SH-SY5Y (cell line): Measurements from ENCODE around the gene WTAP.

ENCODE experiments used
- GATA2 ChIP-seq: IDR thresholded peaks from 2 replicates; pipeline ENCODE4 v1.6.1; 2011; ENCODE audit warnings: mild to moderate bottlenecking, low read depth, low read length
- GATA3 ChIP-seq: IDR thresholded peaks from 2 replicates; pipeline ENCODE4 v1.6.1; 2011; ENCODE audit warnings: low read depth, mild to moderate bottlenecking, low read length, moderate library complexity

DNA sequence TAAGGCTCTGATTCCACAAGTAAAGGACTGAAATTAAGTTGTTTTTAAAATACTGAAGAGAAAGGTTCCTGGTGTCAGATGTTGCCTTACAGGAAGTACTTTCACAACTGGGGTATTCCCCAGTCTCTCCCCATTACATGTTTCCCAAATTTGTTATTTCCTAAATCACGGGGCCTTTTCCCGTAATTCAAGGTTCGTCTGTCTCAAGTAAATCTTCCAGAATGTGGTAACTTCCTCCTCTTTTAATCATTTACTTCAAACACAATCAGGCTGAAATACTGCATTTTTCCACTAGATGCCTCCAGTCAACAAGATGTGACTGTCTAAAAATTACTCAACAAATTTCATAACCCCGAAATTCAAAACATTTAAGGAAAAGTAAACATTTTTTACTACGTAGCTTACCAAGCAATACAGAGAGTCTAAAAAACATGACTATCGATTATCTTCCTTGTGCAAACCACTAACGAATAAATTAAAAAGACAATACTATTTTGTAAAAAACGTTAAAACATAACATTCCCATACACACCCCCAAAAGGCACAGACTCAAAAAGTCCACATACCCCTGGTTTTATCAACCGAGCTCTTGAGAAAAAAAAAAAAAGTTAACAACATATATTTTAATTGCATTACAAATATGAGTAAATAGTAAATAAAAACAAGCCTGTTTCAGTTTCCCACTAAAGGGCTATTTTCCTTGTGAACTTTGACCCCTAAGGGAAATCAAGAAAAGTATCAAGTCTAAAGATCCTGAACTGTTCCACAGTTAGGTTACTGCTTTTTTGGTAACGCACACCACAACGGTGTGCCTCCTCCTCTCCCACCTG, 36.0 kb upstream of the WTAP start:
- TF ChIP-seq GATA2 (no peak), GATA3 (no peak)
